ENCODE measurements around the gene TNRC6B.

DNA sequence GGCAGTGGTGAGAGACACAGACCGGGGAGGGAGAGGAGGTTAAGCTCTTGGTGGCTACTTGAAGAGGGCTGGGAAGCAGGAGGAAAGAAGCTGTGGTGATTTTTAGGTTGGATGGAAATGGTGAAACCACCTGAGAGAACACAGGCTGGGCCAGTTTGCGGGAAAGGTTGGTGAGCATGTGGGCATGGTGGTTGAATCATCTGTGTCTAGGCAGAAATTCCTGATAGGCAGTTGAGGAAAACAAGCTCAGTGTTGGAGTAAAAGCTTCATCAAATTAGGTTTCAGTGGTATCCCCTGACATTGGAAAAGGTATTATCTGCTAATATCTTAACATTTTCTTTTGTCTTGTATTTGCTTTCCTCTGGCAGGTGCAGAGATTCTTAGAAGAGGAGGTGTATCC is 188.3 kb downstream of the TNRC6B start:
- TF ChIP-seq, protein P1, sequence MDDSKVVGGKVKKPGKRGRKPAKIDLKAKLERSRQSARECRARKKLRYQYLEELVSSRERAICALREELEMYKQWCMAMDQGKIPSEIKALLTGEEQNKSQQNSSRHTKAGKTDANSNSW (CRISPR knock-in tag; IDR thresholded peaks at IDR 0.05; ENCODE audit: borderline replicate concordance), result no peak
- TF ChIP-seq, protein P2, sequence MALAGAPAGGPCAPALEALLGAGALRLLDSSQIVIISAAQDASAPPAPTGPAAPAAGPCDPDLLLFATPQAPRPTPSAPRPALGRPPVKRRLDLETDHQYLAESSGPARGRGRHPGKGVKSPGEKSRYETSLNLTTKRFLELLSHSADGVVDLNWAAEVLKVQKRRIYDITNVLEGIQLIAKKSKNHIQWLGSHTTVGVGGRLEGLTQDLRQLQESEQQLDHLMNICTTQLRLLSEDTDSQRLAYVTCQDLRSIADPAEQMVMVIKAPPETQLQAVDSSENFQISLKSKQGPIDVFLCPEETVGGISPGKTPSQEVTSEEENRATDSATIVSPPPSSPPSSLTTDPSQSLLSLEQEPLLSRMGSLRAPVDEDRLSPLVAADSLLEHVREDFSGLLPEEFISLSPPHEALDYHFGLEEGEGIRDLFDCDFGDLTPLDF (CRISPR knock-in tag; IDR thresholded peaks at IDR 0.05), result no peak
